HFFc6 (cell line): ENCODE results near the gene CTNND2. TPM values are rescaled to one million over a fixed set of nuclear protein-coding genes. Genes with fewer than 3 reads are reported as not detected.

ENCODE experiments used
- DNase-seq: peaks from one replicate; pipeline ENCODE4 v3.0.0-alpha.2; 2018
- H3K27ac Mint-ChIP-seq: 2 replicates; pipeline ENCODE4 v1.8.0; 2020; ENCODE audit warnings: mild to moderate bottlenecking, mixed read lengths
- H3K27me3 Mint-ChIP-seq: 2 replicates; pipeline ENCODE4 v1.8.0; 2021; ENCODE audit warnings: mild to moderate bottlenecking, moderate library complexity, mixed read lengths; ENCODE audit not compliant: insufficient read depth
- H3K36me3 Mint-ChIP-seq: 2 replicates; pipeline ENCODE4 v1.8.0; 2021; ENCODE audit warnings: low read depth, mixed read lengths
- H3K4me1 Mint-ChIP-seq: 2 replicates; pipeline ENCODE4 v1.8.0; 2020; ENCODE audit warnings: low read depth, mixed read lengths
- H3K4me3 Mint-ChIP-seq: 2 replicates; pipeline ENCODE4 v1.8.0; 2020; ENCODE audit warnings: mild to moderate bottlenecking, moderate library complexity, mixed read lengths
- H3K9me3 Mint-ChIP-seq: 2 replicates; pipeline ENCODE4 v1.8.0; 2020; ENCODE audit warnings: mild to moderate bottlenecking, mixed read lengths
- total RNA-seq, 6 experiments: library from RNA; stranded (reverse); fragmentation: NEBNext Ultra II Directional; extraction: Animal tissue kit (Norgen Biotek cat#: 25700); gene quantifications; 2 replicates in 1 of 6; 3 replicates in 5 of 6; pipeline ENCODE4 v1.2.3, GENCODE V29; 2021
- TF ChIP-seq, protein P1 (sequence below): fragments of 200-600 bp; sonication (generic); IDR thresholded peaks from 2 replicates; pipeline ENCODE4 v1.5.0; 2021; ENCODE audit warnings: antibody characterized with exemption, mild to moderate bottlenecking

CTNND2 gene
- total RNA-seq, 6 experiments from 2014 or later = not detected

DNA sequence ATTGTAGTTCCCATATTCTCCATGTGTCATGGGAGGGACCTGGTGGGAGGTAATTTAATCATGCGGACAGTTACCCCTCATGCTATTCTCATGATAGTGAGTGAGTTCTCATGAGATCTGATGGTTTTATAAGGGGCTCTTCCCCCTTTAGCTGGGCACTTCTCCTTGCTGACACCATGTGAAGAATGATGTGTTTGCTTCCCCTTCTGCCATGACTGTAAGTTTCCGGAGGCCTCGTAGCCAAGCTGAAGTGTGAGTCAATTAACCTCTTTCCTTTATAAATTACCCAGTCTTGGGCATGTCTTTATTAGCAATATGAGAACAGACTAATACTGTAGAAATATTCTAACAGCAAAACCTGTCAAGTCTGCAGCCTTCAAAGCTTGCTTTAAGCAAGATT, 293.2 kb downstream of the CTNND2 start:
- no peak for DNase-seq
- Mint-ChIP-seq H3K36me3 (peaks cover 10% of the 10 kb centered on the region; the same call in 1 of the 2 replicates), H3K4me1 (no peaks in the 10 kb centered on the region), H3K27ac (no peak overlapping the region), H3K4me3 (no peak overlapping the region), H3K9me3 (peaks cover 11% of the 10 kb centered on the region; the same call in 1 of the 2 replicates), H3K27me3 (no peaks in the 10 kb centered on the region)
- TF ChIP-seq, protein P1, sequence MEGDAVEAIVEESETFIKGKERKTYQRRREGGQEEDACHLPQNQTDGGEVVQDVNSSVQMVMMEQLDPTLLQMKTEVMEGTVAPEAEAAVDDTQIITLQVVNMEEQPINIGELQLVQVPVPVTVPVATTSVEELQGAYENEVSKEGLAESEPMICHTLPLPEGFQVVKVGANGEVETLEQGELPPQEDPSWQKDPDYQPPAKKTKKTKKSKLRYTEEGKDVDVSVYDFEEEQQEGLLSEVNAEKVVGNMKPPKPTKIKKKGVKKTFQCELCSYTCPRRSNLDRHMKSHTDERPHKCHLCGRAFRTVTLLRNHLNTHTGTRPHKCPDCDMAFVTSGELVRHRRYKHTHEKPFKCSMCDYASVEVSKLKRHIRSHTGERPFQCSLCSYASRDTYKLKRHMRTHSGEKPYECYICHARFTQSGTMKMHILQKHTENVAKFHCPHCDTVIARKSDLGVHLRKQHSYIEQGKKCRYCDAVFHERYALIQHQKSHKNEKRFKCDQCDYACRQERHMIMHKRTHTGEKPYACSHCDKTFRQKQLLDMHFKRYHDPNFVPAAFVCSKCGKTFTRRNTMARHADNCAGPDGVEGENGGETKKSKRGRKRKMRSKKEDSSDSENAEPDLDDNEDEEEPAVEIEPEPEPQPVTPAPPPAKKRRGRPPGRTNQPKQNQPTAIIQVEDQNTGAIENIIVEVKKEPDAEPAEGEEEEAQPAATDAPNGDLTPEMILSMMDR = no peak

- DNase-seq = no peak
- H3K4me3 Mint-ChIP-seq = no peak overlapping the region
- H3K9me3 Mint-ChIP-seq = peaks cover 11% of the 10 kb centered on the region; the same call in 1 of the 2 replicates
- peaks cover 10% of the 10 kb centered on the region; the same call in 1 of the 2 replicates for H3K36me3 Mint-ChIP-seq
- no peaks in the 10 kb centered on the region for H3K4me1 Mint-ChIP-seq
- H3K27me3 Mint-ChIP-seq = no peaks in the 10 kb centered on the region
- TF ChIP-seq, protein P1 = no peak
- no peak overlapping the region for H3K27ac Mint-ChIP-seq
Observed at GRCh38 chr5:11609570-11610303, 294.5 kb downstream of the CTNND2 start.

DNA sequence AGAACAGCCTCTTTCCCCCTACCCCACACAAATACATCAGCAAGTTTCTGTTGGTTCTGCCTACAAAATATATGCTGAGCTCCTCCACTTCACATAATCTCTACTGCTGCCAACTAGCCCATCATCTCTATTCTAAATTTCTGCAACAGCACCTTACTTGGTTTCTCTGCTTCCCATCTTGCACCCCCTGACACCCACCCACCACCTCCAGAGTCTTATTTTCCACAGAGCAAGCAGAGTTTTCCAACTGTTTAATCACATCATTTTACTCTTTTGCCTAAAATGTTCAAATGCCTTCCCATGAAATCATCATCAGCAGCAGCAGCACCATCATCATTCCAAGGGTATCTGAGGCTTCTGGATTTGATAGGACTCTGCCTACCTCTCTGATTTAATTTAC, 295.7 kb downstream of the CTNND2 start:
- TF ChIP-seq, protein P1 = no peak
- peaks cover 10% of the 10 kb centered on the region; the same call in 1 of the 2 replicates for H3K36me3 Mint-ChIP-seq
- no peak for DNase-seq
- H3K9me3 Mint-ChIP-seq = peaks cover 11% of the 10 kb centered on the region; the same call in 1 of the 2 replicates
- no peaks in the 10 kb centered on the region for H3K27me3 Mint-ChIP-seq
- no peak overlapping the region for H3K4me3 Mint-ChIP-seq
- H3K27ac Mint-ChIP-seq = no peak overlapping the region
- no peaks in the 10 kb centered on the region for H3K4me1 Mint-ChIP-seq

DNA sequence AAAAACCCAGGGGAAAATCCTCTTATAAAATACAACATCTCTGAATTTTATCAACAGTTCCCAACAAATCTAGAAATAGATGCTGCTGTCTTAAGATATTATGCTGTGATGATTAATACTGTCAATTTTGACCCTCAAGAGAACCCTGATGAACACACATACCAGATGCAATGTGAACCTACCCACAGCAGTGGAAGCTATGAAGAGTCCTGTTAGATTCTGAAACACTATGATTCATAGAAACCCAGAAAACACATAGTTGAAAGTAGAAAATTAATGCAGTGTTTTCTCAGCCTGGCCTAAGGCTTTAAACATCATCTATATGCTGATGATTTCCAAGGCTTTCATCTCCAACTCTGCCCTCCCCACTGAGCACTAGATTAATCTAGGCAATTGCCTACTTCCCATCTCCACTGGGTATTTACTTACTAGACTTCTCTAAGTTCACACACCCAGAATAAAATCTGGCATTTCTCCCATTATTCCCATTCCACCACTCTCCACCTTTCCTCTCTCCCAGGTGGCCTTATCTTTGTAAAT, 296.2 kb downstream of the CTNND2 start:
- DNase-seq = no peak
- Mint-ChIP-seq H3K27me3 (no peaks in the 10 kb centered on the region), H3K4me1 (no peaks in the 10 kb centered on the region)

DNA sequence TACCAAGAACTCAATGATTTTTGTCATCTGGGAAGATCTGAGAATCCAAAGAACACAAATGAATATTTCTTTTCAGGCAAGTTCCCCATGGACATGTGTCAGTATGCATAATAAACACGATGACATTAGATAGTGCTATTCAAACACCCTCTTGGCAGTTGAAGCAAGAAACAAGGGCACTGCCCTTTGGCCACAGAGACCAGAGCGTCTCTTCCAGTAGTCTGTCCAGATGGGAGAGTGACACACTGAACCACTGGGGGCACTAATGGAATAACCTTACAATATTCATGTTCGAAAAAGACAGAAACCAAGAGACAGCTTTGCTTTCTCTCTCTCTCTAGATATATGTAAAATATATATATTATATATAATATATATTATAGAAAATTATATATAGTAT, 301.9 kb downstream of the CTNND2 start:
- Mint-ChIP-seq H3K27ac (no peak overlapping the region), H3K36me3 (no peaks in the 10 kb centered on the region), H3K4me3 (no peak overlapping the region), H3K4me1 (no peaks in the 10 kb centered on the region), H3K9me3 (0 out of 2 replicates have a peak, but pooled peaks cover 6% of the 10 kb centered on the region), H3K27me3 (no peaks in the 10 kb centered on the region)
- DNase-seq = no peak
- TF ChIP-seq, protein P1 = no peak

More for the DNA sequence above, 296.2 kb downstream of the CTNND2 start:
- Mint-ChIP-seq H3K27ac (no peak overlapping the region), H3K4me3 (no peak overlapping the region), H3K9me3 (peaks cover 11% of the 10 kb centered on the region; the same call in 1 of the 2 replicates), H3K36me3 (peaks cover 10% of the 10 kb centered on the region; the same call in 1 of the 2 replicates)
- TF ChIP-seq, protein P1 = no peak
